Measurements from ENCODE around the gene PNLIPRP3.

PNLIPRP3 gene

GRCh38 chr10:116524736-116525135 is 97.1 kb downstream of the PNLIPRP3 start:
- Mint-ChIP-seq H3K36me3 (ENCODE audit: low read depth) (no peaks in the 10 kb centered on the region), H3K4me1 (no peaks in the 10 kb centered on the region), H3K27ac (no peak overlapping the region), H3K9me3 (no peaks in the 10 kb centered on the region), H3K27me3 (ENCODE audit: low read depth, poor library complexity) (peaks cover 19% of the 10 kb centered on the region), H3K4me3 (no peak overlapping the region)
- no peak for TF ChIP-seq CTCF (IDR thresholded peaks at IDR 0.05)
- no peak for DNase-seq

GRCh38 chr10:116526219-116526618 is 98.6 kb downstream of the PNLIPRP3 start:
- H3K4me1 Mint-ChIP-seq: no peaks in the 10 kb centered on the region
- H3K36me3 Mint-ChIP-seq (ENCODE audit: low read depth): no peaks in the 10 kb centered on the region
- no peak overlapping the region for H3K4me3 Mint-ChIP-seq
- TF ChIP-seq CTCF (IDR thresholded peaks at IDR 0.05): no peak
- H3K27me3 Mint-ChIP-seq (ENCODE audit: low read depth, poor library complexity): peaks cover 19% of the 10 kb centered on the region
- DNase-seq: no peak
- no peak overlapping the region for H3K27ac Mint-ChIP-seq
- H3K9me3 Mint-ChIP-seq: peaks cover 4% of the 10 kb centered on the region

Data from nephron progenitor cell (in vitro differentiated cells).